Nephron (organoid): Measurements from ENCODE around the gene RUNDC3A.

Source experiments
- H3K27ac Mint-ChIP-seq, 3 experiments: 2 replicates each; pipeline ENCODE4 v1.8.0; 2020; ENCODE audit warnings: mixed read lengths in 3 of 3, mild to moderate bottlenecking in 2 of 3, moderate library complexity in 1 of 3
- H3K27me3 Mint-ChIP-seq: 2 replicates; pipeline ENCODE4 v1.8.0; 2021; ENCODE audit warnings: low read depth, mild to moderate bottlenecking, moderate library complexity, mixed read lengths
- H3K36me3 Mint-ChIP-seq: 2 replicates; pipeline ENCODE4 v1.8.0; 2020; ENCODE audit warnings: low read depth, mixed read lengths
- H3K4me1 Mint-ChIP-seq: 2 replicates; pipeline ENCODE4 v1.8.0; 2020; ENCODE audit warnings: mixed read lengths
- H3K4me3 Mint-ChIP-seq, 3 experiments: 2 replicates each; pipeline ENCODE4 v1.8.0; 2020; ENCODE audit warnings: mild to moderate bottlenecking in 3 of 3, mixed read lengths in 3 of 3, moderate library complexity in 2 of 3
- H3K9me3 Mint-ChIP-seq: 2 replicates; pipeline ENCODE4 v1.8.0; 2020; ENCODE audit warnings: mixed read lengths
- TF ChIP-seq, protein P1 (sequence below), 3 experiments: fragments of 200-600 bp; sonication (generic); IDR thresholded peaks; one replicate each; pipeline ENCODE4 v1.5.0; 2021; ENCODE audit warnings: antibody characterized with exemption in 3 of 3; ENCODE audit not compliant: unreplicated experiment in 3 of 3

Gene RUNDC3A

DNA sequence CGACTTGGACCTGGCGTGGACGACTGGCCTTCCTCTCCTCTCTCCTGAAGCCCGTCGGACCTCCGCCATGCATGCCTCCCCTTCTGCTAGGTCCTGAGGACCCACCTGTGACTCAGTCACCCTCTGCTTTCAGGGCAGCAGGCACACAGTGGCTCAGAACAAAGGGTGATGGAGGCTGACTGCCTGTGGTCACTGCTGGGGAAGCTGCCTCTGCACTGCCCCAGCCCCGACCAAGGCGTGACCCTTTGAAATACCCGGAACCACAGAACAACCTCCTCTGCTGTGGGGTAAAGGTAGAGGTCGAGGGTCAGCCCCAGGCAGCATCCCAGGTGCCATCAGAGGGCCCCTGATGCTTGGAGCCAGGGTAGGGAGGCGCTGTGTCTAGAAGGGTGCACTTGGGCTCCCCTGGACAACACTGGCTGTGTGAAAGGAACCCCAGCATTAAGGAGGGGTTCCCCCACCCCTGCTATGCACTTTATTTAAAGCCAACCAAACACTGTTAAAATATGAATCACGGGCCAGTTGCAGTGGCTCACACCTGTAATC, 27.9 kb upstream of the RUNDC3A start:
- no peaks in the 10 kb centered on the region for H3K36me3 Mint-ChIP-seq
- no peaks in the 10 kb centered on the region for H3K9me3 Mint-ChIP-seq
- H3K4me1 Mint-ChIP-seq = peaks cover 5% of the 10 kb centered on the region
- H3K27me3 Mint-ChIP-seq = peaks cover 14% of the 10 kb centered on the region
- peak overlapping the region in 1 of 3 experiments; percentile 24 for H3K27ac Mint-ChIP-seq
- H3K4me3 Mint-ChIP-seq = no peak overlapping the region
- TF ChIP-seq, protein P1, sequence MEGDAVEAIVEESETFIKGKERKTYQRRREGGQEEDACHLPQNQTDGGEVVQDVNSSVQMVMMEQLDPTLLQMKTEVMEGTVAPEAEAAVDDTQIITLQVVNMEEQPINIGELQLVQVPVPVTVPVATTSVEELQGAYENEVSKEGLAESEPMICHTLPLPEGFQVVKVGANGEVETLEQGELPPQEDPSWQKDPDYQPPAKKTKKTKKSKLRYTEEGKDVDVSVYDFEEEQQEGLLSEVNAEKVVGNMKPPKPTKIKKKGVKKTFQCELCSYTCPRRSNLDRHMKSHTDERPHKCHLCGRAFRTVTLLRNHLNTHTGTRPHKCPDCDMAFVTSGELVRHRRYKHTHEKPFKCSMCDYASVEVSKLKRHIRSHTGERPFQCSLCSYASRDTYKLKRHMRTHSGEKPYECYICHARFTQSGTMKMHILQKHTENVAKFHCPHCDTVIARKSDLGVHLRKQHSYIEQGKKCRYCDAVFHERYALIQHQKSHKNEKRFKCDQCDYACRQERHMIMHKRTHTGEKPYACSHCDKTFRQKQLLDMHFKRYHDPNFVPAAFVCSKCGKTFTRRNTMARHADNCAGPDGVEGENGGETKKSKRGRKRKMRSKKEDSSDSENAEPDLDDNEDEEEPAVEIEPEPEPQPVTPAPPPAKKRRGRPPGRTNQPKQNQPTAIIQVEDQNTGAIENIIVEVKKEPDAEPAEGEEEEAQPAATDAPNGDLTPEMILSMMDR (IDR thresholded peaks at IDR 0.05; ENCODE audit: unreplicated experiment in 3 of 3) = no peak

DNA sequence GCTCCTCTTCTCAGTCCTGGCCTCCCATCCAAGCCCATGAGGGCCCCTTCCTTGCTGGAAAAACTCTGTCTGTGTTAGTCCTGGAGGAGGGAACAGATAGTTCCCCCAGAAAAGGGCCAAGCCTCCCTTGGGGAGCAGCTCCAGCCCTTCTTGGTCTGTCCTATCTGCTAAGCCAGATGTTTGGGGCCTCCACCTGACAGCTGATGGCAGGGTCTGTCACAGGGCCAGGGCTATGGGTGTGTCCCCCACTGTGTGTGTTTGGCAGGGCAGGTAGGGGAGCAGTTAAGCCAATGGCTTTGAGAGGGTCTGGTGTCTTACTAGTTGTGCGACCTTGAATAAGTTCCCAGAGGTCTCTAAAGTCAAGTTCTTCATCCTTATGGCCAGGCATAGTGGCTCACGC, 26.8 kb upstream of the RUNDC3A start:
- H3K27ac Mint-ChIP-seq = no peak overlapping the region
- no peak overlapping the region for H3K4me3 Mint-ChIP-seq
- peaks cover 5% of the 10 kb centered on the region for H3K4me1 Mint-ChIP-seq
- no peaks in the 10 kb centered on the region for H3K36me3 Mint-ChIP-seq
- peaks cover 14% of the 10 kb centered on the region for H3K27me3 Mint-ChIP-seq
- TF ChIP-seq, protein P1 (IDR thresholded peaks at IDR 0.05; ENCODE audit: unreplicated experiment in 3 of 3) = no peak
- H3K9me3 Mint-ChIP-seq = no peaks in the 10 kb centered on the region

- peaks cover 9% of the 10 kb centered on the region for H3K27me3 Mint-ChIP-seq
- no peaks in the 10 kb centered on the region for H3K36me3 Mint-ChIP-seq
- H3K27ac Mint-ChIP-seq = no peak overlapping the region
- peaks cover 5% of the 10 kb centered on the region for H3K4me1 Mint-ChIP-seq
- no peak overlapping the region for H3K4me3 Mint-ChIP-seq
- TF ChIP-seq, protein P1 (IDR thresholded peaks at IDR 0.05; ENCODE audit: unreplicated experiment in 3 of 3) = no peak
- no peaks in the 10 kb centered on the region for H3K9me3 Mint-ChIP-seq
Measured at GRCh38 chr17:44282264-44282663, 26.1 kb upstream of the RUNDC3A start.

DNA sequence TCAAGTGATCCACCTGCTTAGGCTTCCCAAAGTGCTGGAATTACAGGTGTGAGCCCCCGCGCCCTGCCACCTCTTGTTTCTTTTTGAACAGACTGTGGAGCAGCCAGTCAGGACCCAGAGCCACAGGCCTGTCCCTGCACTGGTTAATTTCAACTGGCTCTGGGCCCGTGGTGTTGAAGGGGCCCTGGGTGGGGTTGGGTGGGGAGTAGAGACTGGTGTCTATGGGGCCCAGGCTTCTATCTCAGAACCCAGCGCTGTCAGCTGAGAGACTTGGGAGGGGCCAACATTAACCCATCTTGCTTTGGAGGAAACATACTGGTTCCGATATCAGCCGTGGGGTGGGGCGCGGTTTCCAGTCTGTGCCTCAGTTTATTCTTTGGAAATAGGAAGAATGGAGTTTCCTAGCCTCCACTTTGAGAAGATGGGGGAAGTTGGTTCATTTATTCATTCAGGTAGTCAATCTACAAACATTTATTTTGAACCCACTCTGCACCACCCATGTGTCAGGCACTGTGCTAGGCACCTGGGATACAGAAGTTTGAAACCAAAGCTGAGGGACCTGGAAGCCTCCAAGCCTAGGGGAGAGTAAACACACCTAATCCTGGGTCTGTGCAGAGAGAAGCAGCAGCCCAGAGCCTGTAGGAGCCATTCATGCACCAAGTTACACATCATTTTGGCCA, 24.9 kb upstream of the RUNDC3A start:
- H3K9me3 Mint-ChIP-seq = no peaks in the 10 kb centered on the region

DNA sequence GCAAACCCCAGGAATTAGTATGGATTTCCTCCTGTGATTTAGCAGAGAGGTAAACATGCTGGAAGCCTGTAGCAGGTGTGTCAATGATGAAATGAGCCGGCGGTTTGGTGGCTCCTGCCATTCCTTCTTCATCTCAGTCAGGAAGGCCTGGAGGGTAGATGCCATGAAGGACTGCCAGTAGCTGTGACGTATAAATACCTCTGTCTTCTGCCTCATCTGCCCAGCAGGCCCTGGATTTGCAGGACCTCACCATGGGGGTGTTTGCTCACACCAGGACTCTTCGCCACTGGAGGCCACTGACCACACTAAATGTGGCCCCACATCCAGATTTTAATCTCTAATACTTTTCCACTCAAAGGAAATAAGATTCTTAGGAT, 24.4 kb upstream of the RUNDC3A start:
- H3K4me3 Mint-ChIP-seq = no peak overlapping the region
- peaks cover 5% of the 10 kb centered on the region for H3K4me1 Mint-ChIP-seq
- H3K9me3 Mint-ChIP-seq = no peaks in the 10 kb centered on the region
- TF ChIP-seq, protein P1 (IDR thresholded peaks at IDR 0.05; ENCODE audit: unreplicated experiment in 3 of 3) = no peak
- H3K36me3 Mint-ChIP-seq = no peaks in the 10 kb centered on the region
- H3K27ac Mint-ChIP-seq = no peak overlapping the region
- peaks cover 8% of the 10 kb centered on the region for H3K27me3 Mint-ChIP-seq

More for the DNA sequence above, 24.9 kb upstream of the RUNDC3A start:
- Mint-ChIP-seq H3K27ac (no peak overlapping the region), H3K4me1 (peaks cover 5% of the 10 kb centered on the region), H3K36me3 (no peaks in the 10 kb centered on the region), H3K27me3 (peaks cover 8% of the 10 kb centered on the region), H3K4me3 (no peak overlapping the region)
- TF ChIP-seq, protein P1 (IDR thresholded peaks at IDR 0.05; ENCODE audit: unreplicated experiment in 3 of 3) = no peak

- TF ChIP-seq, protein P1 (IDR thresholded peaks at IDR 0.05; ENCODE audit: unreplicated experiment in 3 of 3) = no peak
- Mint-ChIP-seq H3K4me3 (no peak overlapping the region), H3K9me3 (no peaks in the 10 kb centered on the region), H3K4me1 (no peaks in the 10 kb centered on the region), H3K27me3 (peaks cover 16% of the 10 kb centered on the region), H3K27ac (no peak overlapping the region), H3K36me3 (no peaks in the 10 kb centered on the region)
Measured at GRCh38 chr17:44287651-44288050, 20.8 kb upstream of the RUNDC3A start.
